ENCODE measurements around the gene RAB4A. TPM values are rescaled to one million over a fixed set of nuclear protein-coding genes. Genes with fewer than 3 reads are reported as not detected.

RAB4A gene
- total and polyA plus RNA-seq, 8 donors = 34.8 to 64.0 (median 56.0) TPM

GRCh38 chr1:229298420-229298819 is 27.5 kb downstream of the RAB4A start:
- no peak overlapping the region for H3K27ac ChIP-seq
- ATAC-seq (no peak), DNase-seq (no peak)
- H3K9me3 ChIP-seq = no peaks in the 10 kb centered on the region
- intact Hi-C loops (cut with DNase I) = no loop called here
- H3K36me3 ChIP-seq = peaks cover 0 to 55% of the 10 kb centered on the region in 2 donors
- H3K4me1 ChIP-seq = no peaks in the 10 kb centered on the region
- no peaks in the 10 kb centered on the region for H3K27me3 ChIP-seq
- H3K4me3 ChIP-seq = no peak overlapping the region
- TF ChIP-seq CTCF (IDR thresholded peaks at IDR 0.05) = no peak

- Histone ChIP-seq H3K4me3 (no peak overlapping the region), H3K27me3 (no peaks in the 10 kb centered on the region), H3K27ac (no peak overlapping the region), H3K36me3 (peaks cover 0 to 55% of the 10 kb centered on the region in 2 donors), H3K9me3 (no peaks in the 10 kb centered on the region), H3K4me1 (no peaks in the 10 kb centered on the region)
- ATAC-seq (no peak), DNase-seq (no peak)
- TF ChIP-seq CTCF (IDR thresholded peaks at IDR 0.05) = no peak
- intact Hi-C loops (cut with DNase I) = no loop called here
These were observed 28.1 kb downstream of the RAB4A start for GRCh38 chr1:229298887-229299503.

GRCh38 chr1:229300099-229300757 is 29.3 kb downstream of the RAB4A start:
- intact Hi-C loops (cut with DNase I) = no loop called here
- peaks cover 0 to 60% of the 10 kb centered on the region in 2 donors for H3K36me3 ChIP-seq
- no peak for TF ChIP-seq CTCF (IDR thresholded peaks at IDR 0.05)
- ATAC-seq = no peak
- H3K4me3 ChIP-seq = no peak overlapping the region
- no peaks in the 10 kb centered on the region for H3K9me3 ChIP-seq
- H3K27me3 ChIP-seq = no peaks in the 10 kb centered on the region
- H3K4me1 ChIP-seq = no peaks in the 10 kb centered on the region
- H3K27ac ChIP-seq = no peak overlapping the region
- DNase-seq = no peak

GRCh38 chr1:229302740-229303139 is 31.8 kb downstream of the RAB4A start:
- Histone ChIP-seq H3K27me3 (no peaks in the 10 kb centered on the region), H3K9me3 (no peaks in the 10 kb centered on the region), H3K4me3 (no peak overlapping the region), H3K36me3 (peaks cover 0 to 47% of the 10 kb centered on the region in 2 donors), H3K27ac (no peak overlapping the region), H3K4me1 (no peaks in the 10 kb centered on the region)
- intact Hi-C loops (cut with DNase I) = no loop called here
- no peak for ATAC-seq
- no peak for DNase-seq
- no peak for TF ChIP-seq CTCF (IDR thresholded peaks at IDR 0.05)

GRCh38 chr1:229303855-229304254 is 32.9 kb downstream of the RAB4A start:
- intact Hi-C loops (cut with DNase I) = no loop called here
- TF ChIP-seq CTCF (IDR thresholded peaks at IDR 0.05) = no peak

More at GRCh38 chr1:229303855-229304254, 32.9 kb downstream of the RAB4A start:
- Histone ChIP-seq H3K4me3 (no peak overlapping the region), H3K4me1 (no peaks in the 10 kb centered on the region), H3K36me3 (peaks cover 0 to 36% of the 10 kb centered on the region in 2 donors), H3K27ac (no peak overlapping the region), H3K9me3 (no peaks in the 10 kb centered on the region), H3K27me3 (no peaks in the 10 kb centered on the region)
- ATAC-seq (no peak), DNase-seq (no peak)

Data from left lung (tissue), 10 donors.